NCI-H2196 (cell line): ENCODE results near the gene F2RL3.

Source experiments
- DNase-seq: peaks from one replicate; lab custom pipeline; 2025; ENCODE audit not compliant: unreplicated experiment; lab: John Stamatoyannopoulos, UW

The F2RL3 gene

GRCh38 chr19:16892868-16893685, 4.3 kb downstream of the F2RL3 start:
- DNase-seq: no peak

GRCh38 chr19:16893686-16893989, 4.8 kb downstream of the F2RL3 start:
- no peak for DNase-seq

GRCh38 chr19:16894080-16894479, 5.3 kb downstream of the F2RL3 start:
- no peak for DNase-seq

GRCh38 chr19:16895467-16896145, 6.8 kb downstream of the F2RL3 start:
- no peak for DNase-seq

GRCh38 chr19:16896146-16897028, 7.6 kb downstream of the F2RL3 start:
- DNase-seq: no peak

- peak; percentile 92 for DNase-seq
Observed at GRCh38 chr19:16897029-16897855, 8.4 kb downstream of the F2RL3 start.

GRCh38 chr19:16897856-16898161, 9.0 kb downstream of the F2RL3 start:
- DNase-seq: no peak

GRCh38 chr19:16898361-16899015, 9.7 kb downstream of the F2RL3 start:
- no peak for DNase-seq

GRCh38 chr19:16899566-16900075, 10.8 kb downstream of the F2RL3 start:
- no peak for DNase-seq

- peak; percentile 8 for DNase-seq
Observed at GRCh38 chr19:16901491-16902175, 12.8 kb downstream of the F2RL3 start.

GRCh38 chr19:16902545-16902944, 13.7 kb downstream of the F2RL3 start:
- DNase-seq: no peak

- DNase-seq: no peak
Observed at GRCh38 chr19:16903347-16903746, 14.5 kb downstream of the F2RL3 start.

GRCh38 chr19:16904599-16904998, 15.8 kb downstream of the F2RL3 start:
- no peak for DNase-seq

GRCh38 chr19:16908759-16909158, 20.0 kb downstream of the F2RL3 start:
- no peak for DNase-seq

- DNase-seq: no peak
Observed at GRCh38 chr19:16911046-16911445, 22.2 kb downstream of the F2RL3 start.

GRCh38 chr19:16912780-16913179, 24.0 kb downstream of the F2RL3 start:
- DNase-seq: no peak

- DNase-seq: no peak
Observed at GRCh38 chr19:16914421-16914820, 25.6 kb downstream of the F2RL3 start.

- DNase-seq: no peak
Observed at GRCh38 chr19:16915135-16915534, 26.3 kb downstream of the F2RL3 start.

GRCh38 chr19:16915734-16916133, 26.9 kb downstream of the F2RL3 start:
- DNase-seq: no peak

GRCh38 chr19:16917401-16917800, 28.6 kb downstream of the F2RL3 start:
- DNase-seq: no peak
